BLaER1 (cell line): ENCODE results near the gene LSM14B.

Experiments used
- H3K27ac ChIP-seq: shearing (Covaris generic); formaldehyde crosslinking; 2 replicates; pipeline ENCODE4 v1.8.1; 2022
- H3K27me3 ChIP-seq: shearing (Covaris generic); formaldehyde crosslinking; 2 replicates; pipeline ENCODE4 v1.8.1; 2022
- H3K36me3 ChIP-seq: shearing (Covaris generic); formaldehyde crosslinking; 2 replicates; pipeline ENCODE4 v1.8.1; 2022
- H3K4me1 ChIP-seq: shearing (Covaris generic); formaldehyde crosslinking; 2 replicates; pipeline ENCODE4 v1.8.1; 2022
- H3K4me2 ChIP-seq: shearing (Covaris generic); formaldehyde crosslinking; 2 replicates; pipeline ENCODE4 v1.8.1; 2022
- H3K4me3 ChIP-seq: shearing (Covaris generic); formaldehyde crosslinking; 2 replicates; pipeline ENCODE4 v1.8.1; 2022
- H3K9ac ChIP-seq: shearing (Covaris generic); formaldehyde crosslinking; 2 replicates; pipeline ENCODE4 v1.8.1; 2022
- H3K9me3 ChIP-seq: shearing (Covaris generic); formaldehyde crosslinking; 2 replicates; pipeline ENCODE4 v1.8.1; 2022
- H4K20me1 ChIP-seq: shearing (Covaris generic); formaldehyde crosslinking; 2 replicates; pipeline ENCODE4 v1.8.1; 2022
- Cebpa-rat ChIP-seq: shearing (Covaris generic); IDR thresholded peaks from 2 replicates; pipeline ENCODE4 v1.8.1; 2022

The LSM14B gene

GRCh38 chr20:62168061-62168460, 45.8 kb downstream of the LSM14B start:
- no peak for TF ChIP-seq Cebpa-rat

DNA sequence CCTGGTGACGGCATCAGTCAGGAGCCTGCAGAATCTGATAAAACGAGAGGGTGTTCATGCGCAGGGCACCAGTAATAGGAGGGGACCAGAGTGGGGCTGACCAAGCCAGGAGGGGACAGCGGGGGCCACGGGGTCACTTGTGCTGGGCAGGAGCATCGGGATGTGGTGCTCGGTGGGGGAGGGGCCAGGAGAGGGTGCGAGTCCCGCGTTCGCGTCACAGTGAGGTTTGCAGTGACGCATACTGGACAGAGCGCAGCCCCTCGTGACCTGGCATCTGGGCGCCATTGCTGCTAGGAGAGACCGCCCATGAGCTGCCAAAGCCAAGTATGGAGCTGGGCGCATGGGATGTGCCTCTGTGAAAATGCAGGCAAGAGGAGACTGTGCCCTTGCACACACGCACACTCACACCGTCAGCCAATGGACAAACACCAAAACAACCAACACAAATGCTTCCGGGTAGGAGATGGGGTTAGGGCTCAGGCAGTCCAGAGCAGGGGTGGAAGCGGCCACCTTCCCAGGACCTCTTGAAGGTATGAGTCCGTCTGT, 46.7 kb downstream of the LSM14B start:
- no peak overlapping the region for H3K9ac ChIP-seq
- H4K20me1 ChIP-seq: peaks cover 5% of the 10 kb centered on the region; the same call in 1 of the 2 replicates

More at GRCh38 chr20:62168061-62168460, 45.8 kb downstream of the LSM14B start:
- Histone ChIP-seq H4K20me1 (peaks cover 5% of the 10 kb centered on the region; the same call in 1 of the 2 replicates), H3K4me2 (no peak overlapping the region), H3K9me3 (no peaks in the 10 kb centered on the region), H3K27ac (no peak overlapping the region), H3K27me3 (no peaks in the 10 kb centered on the region), H3K9ac (no peak overlapping the region), H3K36me3 (peaks cover 95% of the 10 kb centered on the region), H3K4me3 (no peak overlapping the region), H3K4me1 (no peaks in the 10 kb centered on the region)

GRCh38 chr20:62170536-62170935, 48.3 kb downstream of the LSM14B start:
- Histone ChIP-seq H3K27me3 (no peaks in the 10 kb centered on the region), H4K20me1 (no peaks in the 10 kb centered on the region), H3K27ac (no peak overlapping the region), H3K9ac (no peak overlapping the region), H3K4me1 (no peaks in the 10 kb centered on the region), H3K4me2 (no peak overlapping the region), H3K36me3 (peaks cover 95% of the 10 kb centered on the region), H3K4me3 (no peak overlapping the region), H3K9me3 (no peaks in the 10 kb centered on the region)
- no peak for TF ChIP-seq Cebpa-rat

More for the DNA sequence above, 46.7 kb downstream of the LSM14B start:
- H3K4me1 ChIP-seq: no peaks in the 10 kb centered on the region
- peaks cover 95% of the 10 kb centered on the region for H3K36me3 ChIP-seq
- no peak for TF ChIP-seq Cebpa-rat
- no peak overlapping the region for H3K27ac ChIP-seq
- H3K9me3 ChIP-seq: no peaks in the 10 kb centered on the region
- H3K27me3 ChIP-seq: no peaks in the 10 kb centered on the region
- no peak overlapping the region for H3K4me3 ChIP-seq
- no peak overlapping the region for H3K4me2 ChIP-seq

DNA sequence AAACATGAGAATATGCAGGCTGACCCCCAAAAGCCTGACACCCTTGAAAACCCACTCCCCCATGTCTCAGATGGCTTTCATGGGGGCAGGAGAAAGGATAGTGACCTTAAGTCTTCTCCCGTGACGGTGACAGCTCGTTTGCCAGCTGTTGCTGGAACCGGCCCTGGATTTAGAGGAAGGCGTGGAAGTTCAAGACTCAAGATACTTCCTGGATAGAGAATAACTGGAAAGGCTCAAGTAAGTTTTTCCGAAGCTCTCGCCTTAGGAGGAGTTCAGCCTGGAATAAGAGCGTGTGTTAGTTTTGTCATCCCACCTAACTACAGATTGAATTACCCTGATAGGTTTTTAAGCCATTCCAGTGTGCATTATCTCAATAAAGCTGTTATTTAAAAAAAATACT, 49.0 kb downstream of the LSM14B start:
- TF ChIP-seq Cebpa-rat: no peak
- no peaks in the 10 kb centered on the region for H3K27me3 ChIP-seq
- peaks cover 95% of the 10 kb centered on the region for H3K36me3 ChIP-seq
- H3K4me2 ChIP-seq: no peak overlapping the region
- no peaks in the 10 kb centered on the region for H3K4me1 ChIP-seq
- H3K4me3 ChIP-seq: no peak overlapping the region
- H3K9ac ChIP-seq: no peak overlapping the region
- H4K20me1 ChIP-seq: no peaks in the 10 kb centered on the region
- no peaks in the 10 kb centered on the region for H3K9me3 ChIP-seq
- no peak overlapping the region for H3K27ac ChIP-seq

DNA sequence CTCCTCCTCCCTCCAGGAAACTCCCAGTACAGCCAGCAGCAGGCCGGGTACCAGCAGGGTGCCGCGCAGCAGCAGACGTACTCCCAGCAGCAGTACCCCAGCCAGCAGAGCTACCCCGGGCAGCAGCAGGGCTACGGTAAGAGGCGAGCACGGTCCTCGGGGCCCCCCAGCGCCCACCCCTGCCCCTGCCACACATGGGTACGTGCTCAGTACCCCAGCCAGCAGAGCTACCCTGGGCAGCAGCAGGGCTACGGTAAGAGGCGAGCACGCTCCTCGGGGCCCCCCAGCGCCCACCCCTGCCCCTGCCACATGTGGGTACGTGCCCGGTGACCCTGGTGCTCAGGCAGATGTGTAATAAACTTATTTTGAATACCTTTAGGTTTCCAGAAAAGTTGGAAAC, 50.4 kb downstream of the LSM14B start:
- no peak for TF ChIP-seq Cebpa-rat
- Histone ChIP-seq H3K36me3 (peaks cover 94% of the 10 kb centered on the region), H3K4me1 (no peaks in the 10 kb centered on the region), H3K27ac (no peak overlapping the region), H3K27me3 (no peaks in the 10 kb centered on the region), H3K4me2 (no peak overlapping the region), H4K20me1 (no peaks in the 10 kb centered on the region), H3K9me3 (no peaks in the 10 kb centered on the region), H3K4me3 (no peak overlapping the region), H3K9ac (no peak overlapping the region)

DNA sequence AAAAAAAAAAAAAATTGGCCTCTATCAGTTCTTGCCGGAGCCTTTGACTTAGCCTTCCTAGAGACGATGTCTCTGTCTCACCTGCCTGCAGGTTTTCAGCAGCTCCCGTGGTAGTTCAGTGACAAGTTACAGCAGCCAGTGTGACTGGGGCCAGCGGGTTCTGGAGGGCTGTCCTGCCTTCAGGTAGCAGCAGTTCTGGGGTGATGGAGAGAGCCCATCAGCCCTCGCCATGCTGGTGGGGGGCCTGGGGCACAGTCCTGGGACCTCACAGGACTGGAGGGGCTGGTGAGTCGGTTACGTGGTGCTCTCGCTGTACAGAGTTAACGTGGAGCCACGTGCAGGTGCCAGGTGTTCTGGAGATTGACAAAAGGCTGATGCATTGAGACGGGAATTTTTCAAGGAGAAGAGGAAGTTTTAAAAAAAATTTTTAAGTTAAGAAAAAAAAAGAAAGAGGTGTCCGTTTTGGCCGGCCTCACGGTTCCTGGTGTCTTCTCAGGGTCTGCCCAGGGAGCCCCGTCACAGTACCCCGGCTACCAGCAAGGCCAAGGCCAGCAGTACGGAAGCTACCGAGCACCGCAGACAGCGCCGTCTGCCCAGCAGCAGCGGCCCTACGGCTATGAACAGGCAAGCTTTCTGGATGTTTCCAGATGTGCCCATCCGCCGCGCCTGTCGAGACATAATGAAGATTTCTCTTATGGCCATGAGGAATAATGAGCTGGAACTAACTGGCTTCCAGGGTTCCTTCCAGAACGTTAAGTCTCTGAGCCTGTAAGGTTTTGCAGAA, 51.9 kb downstream of the LSM14B start:
- Histone ChIP-seq H3K36me3 (peaks cover 94% of the 10 kb centered on the region), H3K9ac (no peak overlapping the region), H3K4me2 (no peak overlapping the region), H3K4me1 (no peaks in the 10 kb centered on the region), H3K4me3 (no peak overlapping the region), H3K27ac (no peak overlapping the region), H4K20me1 (no peaks in the 10 kb centered on the region), H3K27me3 (no peaks in the 10 kb centered on the region), H3K9me3 (no peaks in the 10 kb centered on the region)
- TF ChIP-seq Cebpa-rat: no peak

GRCh38 chr20:62174870-62175624, 52.8 kb downstream of the LSM14B start:
- H4K20me1 ChIP-seq: no peaks in the 10 kb centered on the region
- H3K4me3 ChIP-seq: no peak overlapping the region
- H3K9me3 ChIP-seq: no peaks in the 10 kb centered on the region
- no peak overlapping the region for H3K4me2 ChIP-seq
- H3K27ac ChIP-seq: no peak overlapping the region
- TF ChIP-seq Cebpa-rat: no peak
- peaks cover 92% of the 10 kb centered on the region for H3K36me3 ChIP-seq
- no peak overlapping the region for H3K9ac ChIP-seq
- no peaks in the 10 kb centered on the region for H3K4me1 ChIP-seq
- no peaks in the 10 kb centered on the region for H3K27me3 ChIP-seq

DNA sequence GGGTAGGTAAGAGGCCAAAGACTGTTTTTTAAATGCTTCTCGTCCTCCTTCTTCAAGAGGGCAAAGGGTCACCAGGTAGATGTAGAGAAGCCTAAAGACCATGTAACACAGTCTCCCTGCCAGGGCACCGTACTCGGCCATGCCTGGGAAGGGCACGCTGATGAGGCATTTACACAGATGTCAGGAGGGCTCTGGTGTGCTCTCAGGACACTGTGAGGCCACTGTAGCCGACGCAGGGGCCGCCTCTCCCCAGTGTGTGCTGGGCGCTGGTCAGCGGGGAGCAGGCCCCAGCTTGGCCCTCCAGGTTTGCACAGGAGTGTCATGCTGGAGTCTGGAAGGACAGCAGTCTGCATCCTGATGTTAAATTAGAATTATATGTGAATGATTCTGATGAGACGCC, 53.4 kb downstream of the LSM14B start:
- H3K4me1 ChIP-seq: no peaks in the 10 kb centered on the region
- H3K36me3 ChIP-seq: peaks cover 90% of the 10 kb centered on the region
- H3K9me3 ChIP-seq: no peaks in the 10 kb centered on the region
- H3K4me2 ChIP-seq: no peak overlapping the region
- H3K27ac ChIP-seq: no peak overlapping the region
- no peak for TF ChIP-seq Cebpa-rat
- no peak overlapping the region for H3K9ac ChIP-seq
- H4K20me1 ChIP-seq: no peaks in the 10 kb centered on the region
- no peaks in the 10 kb centered on the region for H3K27me3 ChIP-seq
- H3K4me3 ChIP-seq: no peak overlapping the region

DNA sequence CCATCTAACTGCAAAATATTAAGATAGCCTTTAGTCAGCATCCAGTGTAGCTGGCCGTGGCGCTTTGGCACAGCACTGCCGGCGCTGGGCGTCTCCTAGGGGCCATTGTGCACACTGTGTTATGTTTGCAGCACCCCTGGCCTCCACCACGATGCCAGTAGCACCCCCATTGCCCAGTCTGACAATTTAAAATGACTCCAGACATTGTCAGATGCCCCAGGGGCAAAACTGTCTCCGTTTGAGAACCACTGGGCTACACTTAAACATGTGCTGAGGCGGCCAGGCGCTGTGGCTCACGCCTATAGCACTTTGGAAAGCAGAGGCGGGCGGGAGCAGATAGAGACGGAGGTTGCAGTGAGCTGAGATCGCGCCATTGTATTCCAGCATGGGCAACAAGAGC, 54.6 kb downstream of the LSM14B start:
- Histone ChIP-seq H3K9ac (no peak overlapping the region), H3K27ac (no peak overlapping the region), H3K36me3 (peaks cover 81% of the 10 kb centered on the region), H3K4me3 (no peak overlapping the region), H3K4me2 (no peak overlapping the region), H3K27me3 (no peaks in the 10 kb centered on the region), H3K9me3 (no peaks in the 10 kb centered on the region), H4K20me1 (no peaks in the 10 kb centered on the region), H3K4me1 (peaks cover 4% of the 10 kb centered on the region)
- no peak for TF ChIP-seq Cebpa-rat

- no peak overlapping the region for H3K9ac ChIP-seq
- no peaks in the 10 kb centered on the region for H3K9me3 ChIP-seq
- TF ChIP-seq Cebpa-rat: no peak
- no peaks in the 10 kb centered on the region for H3K27me3 ChIP-seq
- H4K20me1 ChIP-seq: no peaks in the 10 kb centered on the region
- peaks cover 77% of the 10 kb centered on the region for H3K36me3 ChIP-seq
- no peak overlapping the region for H3K27ac ChIP-seq
- no peak overlapping the region for H3K4me2 ChIP-seq
- peaks cover 9% of the 10 kb centered on the region for H3K4me1 ChIP-seq
- H3K4me3 ChIP-seq: no peak overlapping the region
These were observed 55.0 kb downstream of the LSM14B start for GRCh38 chr20:62177307-62177706.
